PC-3 (cell line): ENCODE data around the gene WWC1. TPM values are rescaled to one million over a fixed set of nuclear protein-coding genes. Genes with fewer than 3 reads are reported as not detected.

ENCODE experiments used
- ATAC-seq: fragments of 200-7000 bp; cut with Tn5 transposase; 2 replicates; pipeline ENCODE4 v1.9.1; 2020; ENCODE audit warnings: mild to moderate bottlenecking, moderate library complexity
- BruUV-seq: library from RNA; stranded (reverse); fragments of 400-500 nt; replicated peaks from 2 replicates; lab custom pipeline; 2021; lab: Mats Ljungman, UMichigan
- CTCF ChIA-PET: fragments of 300-600 bp; sonication (Branson Sonifier 250); formaldehyde crosslinking; loops from one replicate; lab custom pipeline; 2022; ENCODE audit warnings: antibody characterized with exemption; lab: Charles Lee
- POLR2A ChIA-PET: fragments of 300-600 bp; sonication (Branson Sonifier 250); formaldehyde crosslinking; loops from one replicate; lab custom pipeline; 2022; ENCODE audit warnings: antibody characterized with exemption; ENCODE audit not compliant: unreplicated experiment; lab: Charles Lee
- DNase-seq: peaks from one replicate; pipeline ENCODE4 v3.0.0-alpha.2; 2015
- H2AFZ ChIP-seq: fragments of 300-600 bp; sonication (generic); 2 replicates; pipeline ENCODE4 v1.6.0; 2016; ENCODE audit warnings: antibody characterized with exemption, low read length
- H3F3A ChIP-seq: fragments of 300-600 bp; sonication (generic); one replicate; pipeline ENCODE4 v1.6.0; 2017; ENCODE audit warnings: antibody characterized with exemption, low read length, control low read depth, mild to moderate bottlenecking; ENCODE audit not compliant: unreplicated experiment
- H3K27ac ChIP-seq: fragments of 300-600 bp; sonication (generic); 2 replicates; pipeline ENCODE4 v1.5.1; 2016; ENCODE audit warnings: mild to moderate bottlenecking, low read length
- H3K27me3 ChIP-seq: fragments of 300-600 bp; sonication (generic); 2 replicates; pipeline ENCODE4 v1.6.1; 2016; ENCODE audit warnings: low read length, mixed read lengths
- H3K36me3 ChIP-seq: fragments of 300-600 bp; sonication (generic); 2 replicates; pipeline ENCODE4 v1.6.1; 2016; ENCODE audit warnings: low read depth, mixed run types, low read length, mixed read lengths
- H3K4me1 ChIP-seq: fragments of 300-600 bp; sonication (generic); 2 replicates; pipeline ENCODE4 v1.5.1; 2016; ENCODE audit warnings: low read length; ENCODE audit not compliant: insufficient read depth
- H3K4me2 ChIP-seq: fragments of 300-600 bp; sonication (generic); 2 replicates; pipeline ENCODE4 v1.6.0; 2016; ENCODE audit warnings: low read length
- H3K4me3 ChIP-seq: fragments of 300-600 bp; sonication (generic); 2 replicates; pipeline ENCODE4 v1.5.1; 2016; ENCODE audit warnings: mild to moderate bottlenecking, low read length, mixed read lengths
- H3K79me2 ChIP-seq: fragments of 300-600 bp; sonication (generic); 2 replicates; pipeline ENCODE4 v1.6.1; 2017; ENCODE audit warnings: low read length, mixed read lengths
- H3K9ac ChIP-seq: fragments of 300-600 bp; sonication (generic); 2 replicates; pipeline ENCODE4 v1.6.0; 2016; ENCODE audit warnings: mild to moderate bottlenecking, low read length
- H3K9me2 ChIP-seq: fragments of 300-600 bp; sonication (generic); replicated peaks from 2 replicates; pipeline ENCODE4 v1.6.1; 2016; ENCODE audit warnings: mixed run types, low read length, mixed read lengths
- H3K9me3 ChIP-seq: fragments of 300-600 bp; sonication (generic); 2 replicates; pipeline ENCODE4 v1.6.1; 2016; ENCODE audit warnings: low read length, mixed read lengths
- H4K20me1 ChIP-seq: fragments of 300-600 bp; sonication (generic); 2 replicates; pipeline ENCODE4 v1.6.1; 2016; ENCODE audit warnings: low read length, mixed read lengths
- CTCF ChIP-seq: fragments of 300-600 bp; sonication (generic); conservative IDR thresholded peaks from 2 replicates; pipeline ENCODE4 v1.5.1; 2017; ENCODE audit warnings: antibody characterized with exemption, low read depth, mild to moderate bottlenecking, low read length
- EZH2 ChIP-seq: fragments of 300-600 bp; sonication (generic); IDR thresholded peaks from one replicate; pipeline ENCODE4 v1.6.1; 2017; ENCODE audit warnings: antibody characterized with exemption, mild to moderate bottlenecking, low read length; ENCODE audit not compliant: unreplicated experiment
- EZH2phosphoT487 ChIP-seq: fragments of 300-600 bp; sonication (generic); IDR thresholded peaks from 2 replicates; pipeline ENCODE4 v1.6.1; 2018; ENCODE audit warnings: mild to moderate bottlenecking, antibody characterized with exemption, low read length, borderline replicate concordance
- intact Hi-C: fragments of 100-400 bp; cut with micrococcal nuclease; formaldehyde crosslinking; loops from 2 replicates; pipeline ENCODE4 v1.9.0; 2023
- total RNA-seq: library from RNA; depleted of rRNA; stranded (reverse); fragments of >200 nt; gene quantifications from 2 replicates; pipeline ENCODE4 v1.2.3, GENCODE V29; 2014

WWC1 gene
- total RNA-seq, 1 experiment from 2014 or later, result 31.8 TPM

- ChIA-PET CTCF (no interaction called here), POLR2A (no interaction called here)
- Histone ChIP-seq H3K27me3 (no peaks in the 10 kb centered on the region), H4K20me1 (no peaks in the 10 kb centered on the region), H2AFZ (no peak overlapping the region), H3K4me2 (no peak overlapping the region), H3K9ac (no peak overlapping the region), H3K4me3 (no peak overlapping the region), H3K27ac (peak overlapping the region; percentile 81), H3K36me3 (no peaks in the 10 kb centered on the region), H3K9me3 (no peaks in the 10 kb centered on the region), H3K4me1 (peaks cover 64% of the 10 kb centered on the region), H3K79me2 (peaks cover 84% of the 10 kb centered on the region), H3F3A (peaks cover 4% of the 10 kb centered on the region), H3K9me2 (no peaks in the 10 kb centered on the region)
- TF ChIP-seq EZH2, result no peak
- TF ChIP-seq CTCF, result no peak
- no peak for TF ChIP-seq EZH2phosphoT487
- ATAC-seq, result no peak
- intact Hi-C loops, result loop anchor here (2.0 kb wide), 1 partner anchor 19 kb away; no protein-coding TSS in a partner anchor
- BruUV-seq, result no TSS peak
- DNase-seq, result no peak
Measured at GRCh38 chr5:168313596-168314204, 22.3 kb downstream of the WWC1 start.

GRCh38 chr5:168314735-168315411 is 23.4 kb downstream of the WWC1 start:
- no TSS peak for BruUV-seq
- Histone ChIP-seq H3K9me2 (no peaks in the 10 kb centered on the region), H3K36me3 (no peaks in the 10 kb centered on the region), H2AFZ (no peak overlapping the region), H3K27ac (peak overlapping the region; percentile 87), H3K4me2 (peak overlapping the region; percentile 75), H3K4me1 (peaks cover 64% of the 10 kb centered on the region), H3K79me2 (peaks cover 84% of the 10 kb centered on the region), H3K4me3 (peak overlapping the region; percentile 22; the same call in 1 of the 2 replicates), H3F3A (peaks cover 4% of the 10 kb centered on the region), H3K9ac (peak overlapping the region; percentile 56), H3K27me3 (no peaks in the 10 kb centered on the region), H3K9me3 (no peaks in the 10 kb centered on the region), H4K20me1 (no peaks in the 10 kb centered on the region)
- ATAC-seq (peak; percentile 80), DNase-seq (peak; percentile 95)
- ChIA-PET POLR2A (no interaction called here), CTCF (interaction anchor here (0.5 to 1.1 kb wide), 4 partner anchors 10 to 567 kb away, joined by 3 to 5 read pairs (median 3); no protein-coding TSS in a partner anchor)
- intact Hi-C loops, result loop anchor here (2.0 kb wide), 1 partner anchor 20 kb away; no protein-coding TSS in a partner anchor
- TF ChIP-seq EZH2, result no peak
- TF ChIP-seq EZH2phosphoT487, result no peak
- TF ChIP-seq CTCF, result no peak
